ENCODE results near the gene SMC1A.

DNA sequence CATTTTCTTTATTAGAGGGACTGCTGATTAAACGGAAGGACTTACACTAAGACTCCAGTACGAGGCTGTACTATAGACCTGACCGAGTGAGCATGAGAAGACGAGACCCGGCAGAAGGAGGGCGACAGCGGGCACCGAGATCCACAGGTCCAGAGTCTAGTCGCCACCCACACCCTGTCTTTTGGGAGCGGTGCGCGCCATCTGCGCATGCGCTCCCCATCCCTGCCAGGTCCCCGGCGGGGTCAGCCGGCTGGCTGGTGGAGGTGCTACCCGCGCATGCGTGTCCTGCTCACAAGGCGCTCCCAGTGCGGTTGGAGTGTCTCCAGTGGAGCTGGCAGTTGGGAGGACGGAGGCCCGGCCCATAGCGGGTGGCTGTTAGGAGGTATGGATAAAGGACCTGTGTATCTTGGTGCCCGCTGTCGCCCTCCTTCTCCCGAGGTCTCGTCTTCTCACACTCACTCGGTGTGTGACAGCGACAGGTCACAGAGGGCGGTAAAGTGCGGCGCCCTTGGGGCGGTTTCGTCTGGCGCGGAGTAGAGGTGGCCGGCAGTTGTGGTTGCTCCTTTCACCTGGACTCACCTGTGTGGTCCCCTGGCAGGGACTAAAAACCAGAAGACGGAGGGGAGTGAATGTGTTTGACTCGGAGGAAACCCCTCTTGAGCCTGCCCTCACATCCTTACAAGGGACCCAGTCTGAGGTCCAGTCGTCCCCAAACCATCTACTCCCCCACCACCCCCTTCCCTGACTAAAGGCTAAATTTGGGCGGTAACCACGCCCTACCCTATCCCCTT is 19.3 kb upstream of the SMC1A start:
- TF ChIP-seq POLR2AphosphoS5 (IDR thresholded peaks at IDR 0.05; ENCODE audit: low read depth, low read length) (no peak), SPI1 (IDR thresholded peaks at IDR 0.05; ENCODE audit: low read depth, low read length) (no peak)
